Ovary (tissue), 9 donors: ENCODE data around the gene MMP24. TPM values are rescaled to one million over a fixed set of nuclear protein-coding genes. Genes with fewer than 3 reads are reported as not detected.

Experiments used
- DNase-seq, 5 donors: peaks; one replicate each; pipeline ENCODE4 v3.0.0-alpha.2; 2019 to 2020
- H3K27ac ChIP-seq, 2 donors: fragments of 200-600 bp; one replicate each; pipeline versions ENCODE4 v1.5.1 to v1.8.0; 2019 to 2022
- H3K27me3 ChIP-seq: fragments of 200-600 bp; one replicate; pipeline ENCODE4 v1.8.0; 2022
- H3K36me3 ChIP-seq: fragments of 200-600 bp; sonication (generic); one replicate; pipeline ENCODE4 v1.5.1; 2019
- H3K4me1 ChIP-seq: one replicate; pipeline ENCODE4 v1.8.1; 2013; ENCODE audit warnings: mild to moderate bottlenecking, moderate library complexity; ENCODE audit not compliant: insufficient read depth
- H3K4me3 ChIP-seq: fragments of 200-600 bp; sonication (generic); one replicate; pipeline ENCODE4 v1.5.1; 2017
- H3K9me3 ChIP-seq, 2 donors: fragments of 200-600 bp in 1 of 2; sonication (generic) in 1 of 2; one replicate each; pipeline versions ENCODE4 v1.5.1 to v1.8.1; 2013 to 2019; ENCODE audit warnings: mild to moderate bottlenecking in 1 of 2, moderate library complexity in 1 of 2
- CTCF ChIP-seq, 3 donors: fragments of 450-650 bp in 2 of 3; fragments of 200-600 bp in 1 of 3; IDR thresholded peaks; one replicate each; pipeline versions ENCODE4 v1.5.1 to v1.8.0; 2016 to 2022; ENCODE audit warnings: antibody characterized with exemption in 3 of 3, mild to moderate bottlenecking in 1 of 3
- EP300 ChIP-seq: sonication (generic); formaldehyde crosslinking; IDR thresholded peaks from one replicate; pipeline ENCODE4 v1.6.1; 2017; ENCODE audit warnings: antibody characterized with exemption
- POLR2A ChIP-seq: fragments of 450-650 bp; IDR thresholded peaks from one replicate; pipeline ENCODE4 v1.6.1; 2017; ENCODE audit warnings: antibody characterized with exemption, mild to moderate bottlenecking, moderate library complexity
- WGBS, 3 donors: extraction: QIAGEN DNeasy Blood & Tissue Kit in 1 of 3; methylation state at CpG; one replicate each; pipeline versions ENCODE4 v1.1.5 to v1.1.7; 2013 to 2017; 5-methylcytosine and 5-hydroxymethylcytosine counted together
- intact Hi-C, 4 donors: fragments of 100-400 bp; cut with DNase I; formaldehyde crosslinking; loops; one replicate each; pipeline versions ENCODE4 v1.11.0 to v1.15.1; 2022 to 2023
- polyA plus RNA-seq, 2 donors: library from polyadenylated mRNA; stranded (reverse); fragments of 200-250 nt in 1 of 2; fragments of 350-450 nt in 1 of 2; fragmentation: Illumina TruSeq in 1 of 2; extraction: RNeasy Lipid Tissue Mini Kit (QIAGEN cat#74804) in 1 of 2; gene quantifications; one replicate each; pipeline ENCODE4 v1.2.3, GENCODE V29; 2013 to 2014
- total RNA-seq, 7 donors: library from RNA; depleted of rRNA in 2 of 7; stranded (reverse); fragments of >200 nt in 2 of 7; fragmentation: NEBNext Ultra II Directional in 3 of 7; extraction: Animal tissue kit (Norgen Biotek cat#: 25700) in 3 of 7; gene quantifications; one replicate each; pipeline versions ENCODE4 v1.1.0 to v1.2.4, GENCODE V29; 2016 to 2023
- donor health status: DM: no; HTN: no; CAD: no; lungs with moderate emphysema.
- donor health status: DM: no; HTN: no; CAD: no.
- donor health status: Bipolar disorder and iron deficiency.
- donor health status: DM: yes; HTN: yes; CAD: no.
- donor health status: DM: no; HTN: no; CAD: no.
- donor health status: DM: yes; HTN: yes; CAD: no.

Gene MMP24
- total and polyA plus RNA-seq, 9 donors = 0.20 to 10.8 (median 0.67) TPM

DNA sequence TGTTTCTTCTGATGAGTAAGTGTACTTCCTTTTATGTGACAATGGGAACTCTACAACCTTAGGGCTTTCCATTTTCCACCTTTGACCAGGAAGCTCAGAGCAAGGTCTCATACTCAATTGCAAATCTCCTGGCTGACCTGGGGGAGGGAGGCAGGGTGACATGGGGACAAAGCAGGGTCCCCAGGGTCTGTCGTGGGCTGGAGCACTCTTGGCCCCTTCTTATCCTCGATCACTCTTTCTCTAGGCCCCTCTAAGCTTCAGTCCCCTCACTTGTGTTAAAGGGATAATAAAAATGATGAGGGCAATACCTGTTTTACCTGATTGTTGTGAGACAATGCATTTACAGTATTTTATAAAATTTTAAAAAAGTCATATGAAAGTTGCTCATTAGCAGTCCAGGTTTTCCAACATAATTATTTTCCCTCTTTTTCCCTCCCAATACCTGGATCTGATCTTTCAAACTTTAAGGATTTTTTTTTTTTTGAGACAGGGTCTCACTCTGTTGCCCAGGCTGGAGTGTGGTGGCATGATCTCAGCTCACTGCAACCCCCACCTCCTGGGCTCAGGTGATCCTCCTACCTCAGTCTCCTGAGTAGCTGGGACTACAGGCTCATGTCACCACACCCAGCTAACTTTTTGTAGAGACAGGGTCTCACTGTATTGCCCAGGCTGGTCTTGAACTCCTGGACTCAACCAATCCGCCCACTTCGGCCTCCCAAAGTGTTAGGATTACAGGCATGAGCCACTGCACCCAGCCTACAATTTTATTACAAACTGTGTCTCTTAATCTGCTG, 74.2 kb downstream of the MMP24 start:
- no peaks in the 10 kb centered on the region for H3K9me3 ChIP-seq
- 82 to 85% (median 85%) methylated on average over 4 of the region's 4 CpGs for WGBS, 3 donors
- H3K4me1 ChIP-seq = peaks cover 2% of the 10 kb centered on the region
- TF ChIP-seq POLR2A (no peak), EP300 (no peak), CTCF (IDR thresholded peaks at IDR 0.05) (no peak)
- no peaks in the 10 kb centered on the region for H3K36me3 ChIP-seq
- intact Hi-C loops = loop anchor here in 2 of 4 donors (5.0 kb wide), 2 partner anchors 137 to 142 kb away; partner anchors contain the start of gene GDF5 (in 1 of the 2)
- no peak overlapping the region for H3K27ac ChIP-seq
- peak in 1 of 5 donors; percentile 1 for DNase-seq
- no peaks in the 10 kb centered on the region for H3K27me3 ChIP-seq
- H3K4me3 ChIP-seq = no peak overlapping the region

GRCh38 chr20:35301426-35301825, 74.9 kb downstream of the MMP24 start:
- Histone ChIP-seq H3K4me3 (no peak overlapping the region), H3K36me3 (no peaks in the 10 kb centered on the region), H3K27me3 (no peaks in the 10 kb centered on the region), H3K9me3 (no peaks in the 10 kb centered on the region), H3K27ac (no peak overlapping the region), H3K4me1 (peaks cover 2% of the 10 kb centered on the region)
- 74 to 87% (median 78%) methylated on average over 2 of the region's 2 CpGs for WGBS, 3 donors
- DNase-seq = no peak
- TF ChIP-seq POLR2A = no peak
- no peak for TF ChIP-seq CTCF (IDR thresholded peaks at IDR 0.05)
- TF ChIP-seq EP300 = no peak
- intact Hi-C loops = loop anchor here in 2 of 4 donors (5.0 kb wide), 2 partner anchors 136 to 141 kb away; partner anchors contain the start of gene GDF5 (in 1 of the 2)

GRCh38 chr20:35302421-35303335, 76.2 kb downstream of the MMP24 start:
- H3K4me3 ChIP-seq = no peak overlapping the region
- no peaks in the 10 kb centered on the region for H3K27me3 ChIP-seq
- WGBS, 3 donors = 74 to 79% (median 75%) methylated on average over 6 of the region's 6 CpGs
- intact Hi-C loops = loop anchor here in 2 of 4 donors (5.0 kb wide), 2 partner anchors 135 to 140 kb away; partner anchors contain the start of gene GDF5 (in 1 of the 2)
- no peaks in the 10 kb centered on the region for H3K36me3 ChIP-seq
- H3K4me1 ChIP-seq = peaks cover 2% of the 10 kb centered on the region
- no peak overlapping the region for H3K27ac ChIP-seq
- no peak for TF ChIP-seq POLR2A
- TF ChIP-seq CTCF (IDR thresholded peaks at IDR 0.05) = no peak
- no peak for TF ChIP-seq EP300
- H3K9me3 ChIP-seq = no peaks in the 10 kb centered on the region
- no peak for DNase-seq

GRCh38 chr20:35303382-35303734, 76.9 kb downstream of the MMP24 start:
- Histone ChIP-seq H3K9me3 (no peaks in the 10 kb centered on the region), H3K4me1 (no peaks in the 10 kb centered on the region), H3K36me3 (no peaks in the 10 kb centered on the region), H3K4me3 (no peak overlapping the region), H3K27me3 (no peaks in the 10 kb centered on the region), H3K27ac (no peak overlapping the region)
- TF ChIP-seq EP300 (no peak), POLR2A (no peak), CTCF (IDR thresholded peaks at IDR 0.05) (no peak)
- WGBS, 3 donors = 74 to 82% (median 79%) methylated on average over 11 of the region's 11 CpGs
- no peak for DNase-seq
- intact Hi-C loops = loop anchor here in 2 of 4 donors (5.0 kb wide), 2 partner anchors 134 to 139 kb away; partner anchors contain the start of gene GDF5 (in 1 of the 2)
